ENCODE measurements around the gene PTAFR.

PTAFR gene

DNA sequence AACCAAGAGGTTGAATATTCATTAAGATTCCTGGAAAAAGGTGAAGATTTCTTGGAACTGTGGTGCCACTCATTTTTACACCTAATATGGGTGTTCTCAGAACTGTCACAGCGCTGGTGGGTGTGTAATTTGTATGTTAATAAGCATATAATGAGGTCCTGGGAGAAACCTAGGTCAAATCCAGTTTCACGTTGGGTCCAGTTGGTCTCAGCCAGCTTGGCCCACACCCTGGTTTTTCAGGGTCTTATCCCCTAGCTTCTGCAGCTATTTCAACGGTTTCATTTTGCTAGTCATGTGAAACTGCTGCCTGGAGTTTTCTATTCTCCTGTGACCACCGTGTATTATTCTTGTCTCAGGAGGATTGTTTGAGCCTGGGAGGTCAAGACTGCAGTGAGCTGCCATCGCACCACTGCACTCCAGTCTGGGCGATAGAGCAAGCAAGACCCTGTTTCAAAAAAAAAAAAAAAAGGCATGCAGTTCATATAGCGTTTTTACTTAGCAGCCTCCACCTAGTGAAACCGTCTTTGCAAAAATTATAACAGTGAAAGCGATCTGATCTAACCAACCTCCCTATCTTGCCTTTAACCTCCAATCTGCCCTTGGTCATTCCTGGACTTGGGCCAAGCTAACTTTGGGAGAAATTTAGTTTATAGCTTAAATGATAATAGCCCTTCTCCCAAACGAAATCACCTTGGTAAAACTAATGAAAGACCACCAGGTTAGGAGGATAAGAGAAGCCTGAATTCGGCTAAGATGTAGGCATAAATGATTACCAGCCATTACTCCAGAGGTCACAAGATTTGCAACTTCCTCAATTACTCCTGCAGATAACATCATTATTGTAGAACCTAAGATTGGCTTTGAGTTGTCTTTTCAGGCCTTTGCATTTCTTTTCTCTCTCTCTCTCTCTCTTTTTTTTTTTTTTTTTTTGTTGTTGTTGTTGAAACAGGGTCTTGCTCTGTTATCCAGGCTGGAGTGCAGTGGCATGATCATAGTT, 44.0 kb downstream of the PTAFR start:
- Histone ChIP-seq H3K9me3 (ENCODE audit: low read length) (peaks cover 2% of the 10 kb centered on the region), H3K27me3 (ENCODE audit: insufficient read depth, low read length) (no peaks in the 10 kb centered on the region), H3K4me3 (ENCODE audit: low read length) (no peak overlapping the region), H2AFZ (ENCODE audit: low read depth, low read length) (no peak overlapping the region), H3K4me1 (ENCODE audit: insufficient read depth, low read length) (no peaks in the 10 kb centered on the region), H3K36me3 (ENCODE audit: insufficient read depth, low read length) (no peaks in the 10 kb centered on the region)

DNA sequence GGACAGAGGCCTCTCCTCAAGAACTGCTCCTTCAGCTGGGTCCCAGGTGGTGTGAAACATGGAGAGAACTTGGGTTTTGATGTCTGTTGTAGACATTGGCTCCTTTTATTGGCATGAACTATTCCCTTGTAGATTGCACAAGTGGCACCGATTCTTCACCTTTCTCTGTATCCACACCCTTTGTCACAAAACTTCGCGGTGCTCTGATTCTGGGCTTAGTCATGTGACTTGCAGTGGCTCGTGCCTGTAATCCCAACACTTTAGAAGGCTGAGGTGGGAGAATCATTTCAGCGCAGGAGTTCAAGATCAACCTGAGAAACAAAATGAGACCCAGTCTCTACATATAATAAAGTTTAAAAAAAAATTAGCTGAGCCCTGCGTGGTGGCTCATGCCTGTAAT, 45.6 kb downstream of the PTAFR start:
- Histone ChIP-seq H2AFZ (ENCODE audit: low read depth, low read length) (no peak overlapping the region), H3K27me3 (ENCODE audit: insufficient read depth, low read length) (no peaks in the 10 kb centered on the region), H3K4me1 (ENCODE audit: insufficient read depth, low read length) (no peaks in the 10 kb centered on the region), H3K9me3 (ENCODE audit: low read length) (peaks cover 2% of the 10 kb centered on the region), H3K4me3 (ENCODE audit: low read length) (no peak overlapping the region), H3K36me3 (ENCODE audit: insufficient read depth, low read length) (no peaks in the 10 kb centered on the region)

DNA sequence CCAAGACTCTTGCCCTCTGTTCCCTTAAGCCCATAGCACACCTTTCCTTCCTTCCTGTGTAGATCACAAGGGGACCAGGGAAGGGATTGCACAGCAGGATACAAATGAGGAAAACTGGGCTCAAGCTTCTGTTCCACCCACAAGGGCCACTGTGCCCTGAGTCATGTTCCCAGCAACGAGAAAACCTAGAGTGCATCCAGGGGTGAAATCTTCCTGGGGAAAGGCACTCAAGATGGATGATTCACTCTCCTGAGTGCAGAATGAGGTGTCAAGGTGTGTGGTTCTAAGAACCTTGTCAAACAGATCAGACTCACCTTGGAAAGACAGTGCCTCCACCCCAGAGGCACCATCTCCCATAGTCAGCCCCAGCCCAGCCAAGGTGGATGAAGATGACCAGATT, 47.3 kb downstream of the PTAFR start:
- Histone ChIP-seq H3K9me3 (ENCODE audit: low read length) (peaks cover 2% of the 10 kb centered on the region), H2AFZ (ENCODE audit: low read depth, low read length) (no peak overlapping the region), H3K27me3 (ENCODE audit: insufficient read depth, low read length) (no peaks in the 10 kb centered on the region), H3K4me1 (ENCODE audit: insufficient read depth, low read length) (no peaks in the 10 kb centered on the region), H3K4me3 (ENCODE audit: low read length) (no peak overlapping the region), H3K36me3 (ENCODE audit: insufficient read depth, low read length) (no peaks in the 10 kb centered on the region)

DNA sequence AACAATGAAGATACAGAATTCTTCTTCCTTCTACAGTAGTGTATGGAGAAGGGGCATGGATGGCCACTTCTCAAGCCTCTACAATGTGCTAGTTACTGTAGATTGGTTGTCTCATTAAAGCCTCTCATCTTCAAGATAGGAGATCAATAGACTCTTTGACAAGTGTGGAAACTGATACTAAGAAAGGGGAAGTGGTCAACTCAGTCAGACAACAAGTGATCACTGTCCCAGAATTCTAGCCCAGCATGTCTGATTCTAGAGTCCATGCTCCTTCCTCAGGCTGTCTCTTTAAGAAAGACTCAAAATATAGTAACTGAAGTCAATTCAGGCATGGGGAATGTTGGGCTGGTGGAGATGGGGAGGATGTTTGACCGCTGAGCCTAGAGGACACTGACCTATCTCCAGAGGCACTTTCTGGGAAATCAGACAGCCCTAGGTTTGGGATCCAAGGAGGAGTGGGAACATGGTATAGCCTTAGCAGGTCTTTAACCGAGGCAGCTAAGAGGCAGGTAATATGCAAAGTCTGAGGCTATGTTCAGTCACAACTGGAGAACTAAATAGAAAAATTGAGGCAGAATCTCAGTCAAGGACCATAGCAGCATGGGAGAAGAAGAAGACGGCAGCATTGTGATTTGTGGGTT, 48.8 kb downstream of the PTAFR start:
- Histone ChIP-seq H3K36me3 (ENCODE audit: insufficient read depth, low read length) (no peaks in the 10 kb centered on the region), H3K4me1 (ENCODE audit: insufficient read depth, low read length) (no peaks in the 10 kb centered on the region), H3K27me3 (ENCODE audit: insufficient read depth, low read length) (no peaks in the 10 kb centered on the region), H3K4me3 (ENCODE audit: low read length) (no peak overlapping the region), H3K9me3 (ENCODE audit: low read length) (no peaks in the 10 kb centered on the region), H2AFZ (ENCODE audit: low read depth, low read length) (no peak overlapping the region)

DNA sequence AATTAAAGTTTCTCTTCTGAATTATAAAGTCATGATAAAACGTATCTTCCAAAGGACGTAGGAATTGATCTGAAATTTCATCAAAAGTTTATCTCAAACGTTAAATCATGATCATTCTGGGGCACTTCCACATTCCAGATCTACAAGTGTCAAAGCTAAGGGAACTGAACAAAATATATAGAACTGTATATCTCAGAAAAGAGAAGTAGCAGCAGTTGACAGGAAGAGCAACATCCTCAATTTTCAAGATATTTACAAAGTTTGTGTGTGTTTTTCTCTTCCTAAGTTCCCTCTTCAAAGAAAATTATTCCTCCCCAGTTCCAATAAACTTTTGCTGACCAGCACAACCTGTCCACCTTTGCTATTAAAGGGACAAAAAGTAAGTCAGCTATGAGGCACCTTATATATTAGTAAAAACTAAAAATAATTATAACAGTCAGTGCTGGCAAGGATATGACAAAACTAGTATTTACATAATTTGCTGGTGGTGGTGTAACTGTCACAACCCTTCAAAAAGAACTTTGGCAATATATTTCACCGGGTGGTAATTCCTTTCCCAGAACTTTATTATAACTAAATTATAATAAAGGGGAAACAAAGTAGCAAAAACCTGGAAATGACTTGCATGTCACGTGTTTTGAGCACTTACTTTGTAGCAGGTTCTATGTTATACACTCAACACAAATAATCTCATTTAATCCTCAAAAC, 49.6 kb downstream of the PTAFR start:
- Histone ChIP-seq H3K4me1 (ENCODE audit: insufficient read depth, low read length) (no peaks in the 10 kb centered on the region), H3K36me3 (ENCODE audit: insufficient read depth, low read length) (no peaks in the 10 kb centered on the region), H3K4me3 (ENCODE audit: low read length) (no peak overlapping the region), H2AFZ (ENCODE audit: low read depth, low read length) (no peak overlapping the region), H3K27me3 (ENCODE audit: insufficient read depth, low read length) (no peaks in the 10 kb centered on the region), H3K9me3 (ENCODE audit: low read length) (no peaks in the 10 kb centered on the region)

DNA sequence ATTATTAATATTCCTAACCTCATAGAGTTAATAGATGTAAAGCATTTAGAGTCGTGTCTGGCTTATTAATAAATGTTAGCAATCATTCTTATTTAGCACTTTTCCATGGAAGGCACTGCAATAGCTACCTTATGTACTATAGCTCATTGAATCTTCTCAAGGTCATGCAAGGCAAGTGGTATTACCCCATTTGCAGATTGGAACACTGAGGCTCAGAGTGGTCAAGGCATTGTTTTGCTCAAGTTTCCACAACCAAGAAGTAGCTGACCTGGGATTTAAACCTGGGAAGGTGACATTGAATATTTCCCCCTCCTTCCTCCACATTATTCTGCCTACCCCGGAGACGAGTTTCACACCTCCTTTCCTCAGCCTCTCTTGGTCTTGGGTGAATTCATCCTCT, 50.3 kb downstream of the PTAFR start:
- Histone ChIP-seq H3K27me3 (ENCODE audit: insufficient read depth, low read length) (no peaks in the 10 kb centered on the region), H2AFZ (ENCODE audit: low read depth, low read length) (no peak overlapping the region), H3K4me1 (ENCODE audit: insufficient read depth, low read length) (no peaks in the 10 kb centered on the region), H3K4me3 (ENCODE audit: low read length) (no peak overlapping the region), H3K9me3 (ENCODE audit: low read length) (no peaks in the 10 kb centered on the region), H3K36me3 (ENCODE audit: insufficient read depth, low read length) (no peaks in the 10 kb centered on the region)

DNA sequence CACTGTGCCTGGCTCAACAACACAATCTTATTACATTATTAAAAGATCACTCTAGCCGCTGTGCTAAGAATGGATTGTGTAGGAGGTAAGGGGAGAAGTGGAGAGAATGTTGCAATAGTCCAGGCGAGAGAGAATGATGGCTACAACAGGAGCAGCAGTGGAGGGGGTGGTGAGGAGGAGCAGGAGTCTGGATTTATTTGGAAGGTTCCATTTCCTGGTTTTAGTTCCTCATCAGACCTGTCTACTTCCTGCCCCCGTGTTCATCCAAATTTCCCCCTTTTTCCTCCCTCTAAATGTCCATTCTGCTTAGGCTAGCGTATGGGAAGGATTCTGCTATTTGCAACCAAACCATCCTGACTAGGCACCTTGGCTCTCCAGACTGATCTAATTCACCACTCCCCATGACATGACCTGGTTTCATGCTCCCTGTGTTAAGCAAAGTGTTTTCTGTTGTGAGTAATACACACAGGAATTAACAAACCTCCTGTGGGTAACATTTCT, 53.0 kb downstream of the PTAFR start:
- Histone ChIP-seq H3K4me3 (ENCODE audit: low read length) (no peak overlapping the region), H3K27me3 (ENCODE audit: insufficient read depth, low read length) (no peaks in the 10 kb centered on the region), H3K4me1 (ENCODE audit: insufficient read depth, low read length) (no peaks in the 10 kb centered on the region), H2AFZ (ENCODE audit: low read depth, low read length) (no peak overlapping the region), H3K36me3 (ENCODE audit: insufficient read depth, low read length) (no peaks in the 10 kb centered on the region), H3K9me3 (ENCODE audit: low read length) (no peaks in the 10 kb centered on the region)

DNA sequence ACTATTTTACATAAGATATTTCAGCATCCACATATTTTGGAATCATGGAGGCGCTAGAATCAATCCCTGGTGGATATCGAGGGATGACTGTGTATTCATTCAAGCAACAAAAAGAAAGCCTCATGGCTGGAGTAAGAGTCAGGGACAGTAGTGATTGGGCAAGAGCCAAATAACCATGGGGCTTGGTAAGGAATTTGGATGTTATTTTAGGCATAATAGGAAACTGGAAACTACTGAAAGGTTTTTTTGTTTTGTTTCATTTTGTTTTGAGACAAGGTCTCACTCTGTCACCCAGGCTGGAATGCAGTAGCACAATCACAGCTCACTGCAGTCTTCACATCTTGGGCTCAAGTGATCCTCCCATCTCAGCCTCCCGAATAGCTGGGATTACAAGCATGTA, 54.3 kb downstream of the PTAFR start:
- Histone ChIP-seq H3K4me1 (ENCODE audit: insufficient read depth, low read length) (no peaks in the 10 kb centered on the region), H2AFZ (ENCODE audit: low read depth, low read length) (no peak overlapping the region), H3K4me3 (ENCODE audit: low read length) (no peak overlapping the region), H3K27me3 (ENCODE audit: insufficient read depth, low read length) (no peaks in the 10 kb centered on the region), H3K9me3 (ENCODE audit: low read length) (no peaks in the 10 kb centered on the region), H3K36me3 (ENCODE audit: insufficient read depth, low read length) (no peaks in the 10 kb centered on the region)

DNA sequence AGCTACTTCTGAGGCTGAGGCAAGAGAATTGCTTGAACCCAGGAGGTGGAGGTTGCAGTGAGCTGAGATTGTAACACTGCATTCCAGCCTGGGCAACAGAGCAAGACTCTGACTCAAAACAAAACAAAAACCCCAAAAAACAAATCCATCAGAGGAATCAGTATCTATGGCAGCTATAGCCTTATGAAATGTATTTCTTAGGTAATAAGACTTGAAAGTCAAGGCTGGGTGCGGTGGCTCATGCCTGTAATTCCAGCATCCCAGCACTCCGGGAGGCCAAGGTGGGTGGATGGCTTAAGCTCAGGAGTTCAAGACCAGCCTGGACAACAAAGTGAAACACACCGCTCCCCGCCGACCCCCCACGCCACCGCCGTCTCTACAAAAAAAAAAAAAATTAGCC, 56.9 kb downstream of the PTAFR start:
- Histone ChIP-seq H2AFZ (ENCODE audit: low read depth, low read length) (no peak overlapping the region), H3K9me3 (ENCODE audit: low read length) (no peaks in the 10 kb centered on the region), H3K4me3 (ENCODE audit: low read length) (no peak overlapping the region), H3K4me1 (ENCODE audit: insufficient read depth, low read length) (no peaks in the 10 kb centered on the region), H3K27me3 (ENCODE audit: insufficient read depth, low read length) (no peaks in the 10 kb centered on the region), H3K36me3 (ENCODE audit: insufficient read depth, low read length) (no peaks in the 10 kb centered on the region)

DNA sequence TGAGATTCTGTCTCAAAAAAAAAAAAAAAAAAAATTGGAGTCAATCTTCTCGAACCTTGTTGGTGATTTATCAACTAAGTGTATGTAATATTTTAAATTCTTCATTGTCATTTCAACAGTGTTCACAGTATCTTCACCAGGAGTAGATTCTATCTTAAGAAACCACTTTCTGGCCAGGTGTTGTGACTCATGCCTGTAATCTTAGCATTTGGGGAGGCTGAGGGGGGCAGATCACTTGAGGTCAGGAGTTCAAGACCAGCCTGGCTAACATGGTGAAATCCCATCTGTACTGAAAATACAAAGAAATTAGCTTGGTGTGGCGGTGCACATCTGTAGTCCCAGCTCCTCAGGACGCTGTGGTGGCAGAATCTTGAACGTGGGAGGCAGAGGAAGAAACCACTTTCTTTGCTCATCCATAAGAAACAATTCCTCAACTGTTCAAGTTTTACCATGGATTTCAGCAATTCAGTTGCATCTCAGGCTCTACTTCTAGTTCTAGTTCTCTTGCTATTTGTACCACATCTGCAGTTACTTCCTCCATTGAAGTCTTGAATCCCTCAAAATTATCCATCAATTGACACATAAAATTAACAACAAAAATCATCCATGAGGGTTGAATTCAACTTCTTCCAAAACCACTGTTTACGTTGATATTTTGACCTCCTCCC, 57.7 kb downstream of the PTAFR start:
- H3K4me1 ChIP-seq (ENCODE audit: insufficient read depth, low read length), result no peaks in the 10 kb centered on the region

DNA sequence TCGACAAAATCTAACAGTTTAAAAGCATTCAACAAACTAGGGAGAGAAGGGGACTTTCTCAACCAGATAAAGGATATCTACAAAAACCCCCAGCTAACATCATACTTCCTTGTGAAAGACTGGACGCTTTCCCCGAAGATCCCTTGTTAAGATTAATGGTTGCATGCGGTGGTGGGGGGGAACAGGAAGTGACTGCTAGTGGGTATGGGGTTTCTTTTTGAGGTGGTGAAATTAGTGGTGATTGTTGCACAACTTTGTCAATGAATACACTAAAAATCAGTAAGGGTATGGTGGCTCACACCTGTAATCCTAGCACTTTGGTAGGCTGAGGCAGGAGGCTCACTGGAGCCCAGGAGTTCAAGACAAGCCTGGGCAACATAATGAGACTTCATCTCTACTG, 61.2 kb downstream of the PTAFR start:
- no peaks in the 10 kb centered on the region for H3K4me1 ChIP-seq (ENCODE audit: insufficient read depth, low read length)
- H3K4me3 ChIP-seq (ENCODE audit: low read length), result no peak overlapping the region
- H3K27me3 ChIP-seq (ENCODE audit: insufficient read depth, low read length), result no peaks in the 10 kb centered on the region
- no peak overlapping the region for H2AFZ ChIP-seq (ENCODE audit: low read depth, low read length)
- no peaks in the 10 kb centered on the region for H3K36me3 ChIP-seq (ENCODE audit: insufficient read depth, low read length)
- H3K9me3 ChIP-seq (ENCODE audit: low read length), result no peaks in the 10 kb centered on the region

More for the DNA sequence above, 57.7 kb downstream of the PTAFR start:
- Histone ChIP-seq H2AFZ (ENCODE audit: low read depth, low read length) (no peak overlapping the region), H3K9me3 (ENCODE audit: low read length) (no peaks in the 10 kb centered on the region), H3K27me3 (ENCODE audit: insufficient read depth, low read length) (no peaks in the 10 kb centered on the region), H3K36me3 (ENCODE audit: insufficient read depth, low read length) (no peaks in the 10 kb centered on the region), H3K4me3 (ENCODE audit: low read length) (no peak overlapping the region)

DNA sequence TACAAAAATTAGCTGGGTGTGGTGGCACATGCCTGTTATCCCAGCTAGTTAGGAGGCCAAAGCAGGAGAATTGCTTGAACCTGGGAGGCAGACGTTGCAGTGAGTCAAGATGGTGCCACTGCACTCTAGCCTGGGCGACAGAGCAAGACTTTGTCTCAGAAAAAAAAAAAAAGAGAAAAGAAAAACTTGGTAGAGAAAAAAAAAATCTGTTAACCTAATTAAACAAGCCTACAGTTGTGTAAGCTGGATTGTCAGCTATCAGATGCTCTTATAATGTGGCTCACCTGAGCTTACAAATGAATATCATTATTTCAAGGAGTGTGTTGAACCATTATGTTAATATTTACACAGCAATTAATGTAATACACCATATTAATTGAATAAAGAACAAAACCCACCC, 61.6 kb downstream of the PTAFR start:
- Histone ChIP-seq H3K36me3 (ENCODE audit: insufficient read depth, low read length) (no peaks in the 10 kb centered on the region), H2AFZ (ENCODE audit: low read depth, low read length) (no peak overlapping the region), H3K4me1 (ENCODE audit: insufficient read depth, low read length) (no peaks in the 10 kb centered on the region), H3K9me3 (ENCODE audit: low read length) (no peaks in the 10 kb centered on the region), H3K4me3 (ENCODE audit: low read length) (no peak overlapping the region), H3K27me3 (ENCODE audit: insufficient read depth, low read length) (no peaks in the 10 kb centered on the region)

DNA sequence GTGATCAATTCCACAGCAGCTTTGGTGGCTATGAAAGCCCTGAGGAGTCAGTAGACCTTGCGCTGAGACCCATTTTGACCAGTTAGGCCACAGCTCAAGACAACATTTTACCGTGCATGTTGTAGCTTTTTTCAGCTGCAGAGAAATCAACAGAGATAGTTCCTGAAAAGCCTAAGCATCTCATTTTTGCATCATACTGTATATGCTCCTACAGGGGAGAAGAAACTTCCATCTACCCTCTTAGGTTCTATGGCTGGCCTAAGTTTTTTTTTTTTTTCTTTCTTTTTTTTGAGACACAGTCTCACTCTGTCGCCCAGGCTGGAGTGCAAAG, 63.3 kb downstream of the PTAFR start:
- Histone ChIP-seq H3K4me1 (ENCODE audit: insufficient read depth, low read length) (no peaks in the 10 kb centered on the region), H2AFZ (ENCODE audit: low read depth, low read length) (no peak overlapping the region), H3K27me3 (ENCODE audit: insufficient read depth, low read length) (no peaks in the 10 kb centered on the region), H3K36me3 (ENCODE audit: insufficient read depth, low read length) (no peaks in the 10 kb centered on the region), H3K4me3 (ENCODE audit: low read length) (no peak overlapping the region), H3K9me3 (ENCODE audit: low read length) (no peaks in the 10 kb centered on the region)

All from neuron (in vitro differentiated cells).